Tibial nerve (tissue), 4 donors: ENCODE data around the gene LPIN2. TPM values are rescaled to one million over a fixed set of nuclear protein-coding genes. Genes with fewer than 3 reads are reported as not detected.
"Not testable (repeated sequence)": the region's sequence is repeated elsewhere in the genome, so short reads cannot be mapped to it uniquely, and the experiment has no call there.

Source experiments
- DNase-seq, 2 donors: peaks; one replicate each; pipeline ENCODE4 v3.0.0-alpha.2; 2019; ENCODE audit warnings: low spot score in 2 of 2
- H3K27ac ChIP-seq, 4 donors: fragments of 200-600 bp; sonication (generic) in 3 of 4; one replicate each; pipeline ENCODE4 v1.5.1; 2017 to 2019; ENCODE audit warnings: mild to moderate bottlenecking in 1 of 4
- H3K27me3 ChIP-seq, 2 donors: fragments of 200-600 bp; sonication (generic) in 1 of 2; one replicate each; pipeline versions ENCODE4 v1.5.1 to v1.6.0; 2017 to 2019
- H3K36me3 ChIP-seq, 3 donors: fragments of 200-600 bp; sonication (generic); one replicate each; pipeline ENCODE4 v1.5.1; 2018 to 2019
- H3K4me1 ChIP-seq, 4 donors: fragments of 200-600 bp; sonication (generic) in 3 of 4; one replicate each; pipeline ENCODE4 v1.5.1; 2017 to 2019
- H3K4me3 ChIP-seq, 4 donors: fragments of 200-600 bp; sonication (generic) in 3 of 4; one replicate each; pipeline ENCODE4 v1.5.1; 2017 to 2019; ENCODE audit warnings: mild to moderate bottlenecking in 1 of 4, moderate library complexity in 1 of 4
- H3K9me3 ChIP-seq, 4 donors: fragments of 200-600 bp; sonication (generic) in 3 of 4; one replicate each; pipeline ENCODE4 v1.5.1; 2017 to 2019
- CTCF ChIP-seq, 5 experiments: fragments of 200-600 bp in 3 of 5; fragments of 450-650 bp in 2 of 5; sonication (generic) in 3 of 5; IDR thresholded peaks; one replicate each; pipeline ENCODE4 v1.5.1; 2016 to 2019; ENCODE audit warnings: antibody characterized with exemption in 5 of 5, mild to moderate bottlenecking in 3 of 5, moderate library complexity in 2 of 5
- EP300 ChIP-seq, 2 donors: sonication (generic); formaldehyde crosslinking; IDR thresholded peaks; one replicate each; pipeline ENCODE4 v1.6.1; 2017; ENCODE audit warnings: antibody characterized with exemption in 2 of 2, mild to moderate bottlenecking in 1 of 2
- POLR2A ChIP-seq, 2 donors: fragments of 450-650 bp; IDR thresholded peaks; one replicate each; pipeline ENCODE4 v1.6.1; 2017; ENCODE audit warnings: antibody characterized with exemption in 2 of 2, mild to moderate bottlenecking in 2 of 2, moderate library complexity in 2 of 2
- WGBS, 2 donors: methylation state at CpG; one replicate each; pipeline ENCODE4 v1.1.5; 2018; 5-methylcytosine and 5-hydroxymethylcytosine counted together
- total RNA-seq, 4 donors: library from RNA; depleted of rRNA; stranded (reverse); fragments of >200 nt; gene quantifications; one replicate each; pipeline ENCODE4 v1.1.0, GENCODE V29; 2016

The LPIN2 gene
- total RNA-seq, 4 donors from 2014 or later: 22.7 to 29.3 (median 25.8) TPM

- Histone ChIP-seq H3K27me3 (no peaks in the 10 kb centered on the region), H3K9me3 (no peaks in the 10 kb centered on the region), H3K27ac (no peak overlapping the region), H3K36me3 (no peaks in the 10 kb centered on the region), H3K4me3 (no peak overlapping the region), H3K4me1 (peaks cover 0 to 25% (median 4%) of the 10 kb centered on the region in 4 donors)
- TF ChIP-seq EP300 (IDR thresholded peaks at IDR 0.05) (no peak), CTCF (IDR thresholded peaks at IDR 0.05) (no peak), POLR2A (IDR thresholded peaks at IDR 0.05) (no peak)
- 92% methylated on average over 2 of the region's 2 CpGs for WGBS, 2 donors
- no peak for DNase-seq
Measured at GRCh38 chr18:3025544-3025943, 12.6 kb upstream of the LPIN2 start.

GRCh38 chr18:3023603-3024002 lies 10.7 kb upstream of the LPIN2 start:
- 94 to 95% methylated on average over 2 to 5 of the region's 5 CpGs for WGBS, 2 donors
- not testable (repeated sequence) for H3K27ac ChIP-seq, H3K27me3 ChIP-seq, H3K9me3 ChIP-seq, H3K36me3 ChIP-seq, H3K4me3 ChIP-seq, DNase-seq
- peaks cover 0 to 13% (median 0%) of the 10 kb centered on the region in 4 donors for H3K4me1 ChIP-seq

GRCh38 chr18:3016585-3017297 lies 3.8 kb upstream of the LPIN2 start:
- H3K27ac ChIP-seq: peak overlapping the region in 3 of 4 donors; percentile 50 to 97 (median 87)
- H3K27me3 ChIP-seq: no peaks in the 10 kb centered on the region
- WGBS, 2 donors: 72 to 74% methylated on average over 3 of the region's 3 CpGs
- H3K9me3 ChIP-seq: no peaks in the 10 kb centered on the region
- H3K36me3 ChIP-seq: no peaks in the 10 kb centered on the region
- DNase-seq: peak in 1 of 2 donors; percentile 14
- no peak overlapping the region for H3K4me3 ChIP-seq
- peaks cover 0 to 39% (median 25%) of the 10 kb centered on the region in 4 donors for H3K4me1 ChIP-seq
- TF ChIP-seq EP300 (IDR thresholded peaks at IDR 0.05) (peak in 1 of 2 donors; percentile 56), CTCF (IDR thresholded peaks at IDR 0.05) (no peak), POLR2A (IDR thresholded peaks at IDR 0.05) (no peak)

- Histone ChIP-seq H3K4me1 (peaks cover 0 to 48% (median 31%) of the 10 kb centered on the region in 4 donors), H3K36me3 (no peaks in the 10 kb centered on the region), H3K4me3 (no peak overlapping the region), H3K27ac (peak overlapping the region in 3 of 4 donors; percentile 23 to 97 (median 87)), H3K9me3 (no peaks in the 10 kb centered on the region), H3K27me3 (no peaks in the 10 kb centered on the region)
- TF ChIP-seq POLR2A (IDR thresholded peaks at IDR 0.05) (no peak), CTCF (IDR thresholded peaks at IDR 0.05) (no peak), EP300 (IDR thresholded peaks at IDR 0.05) (no peak)
- WGBS, 2 donors: 87% methylated on average over 4 of the region's 4 CpGs
- DNase-seq: no peak
Measured at GRCh38 chr18:3015851-3016250, 2.9 kb upstream of the LPIN2 start.

- Histone ChIP-seq H3K4me1 (peaks cover 0 to 55% (median 32%) of the 10 kb centered on the region in 4 donors), H3K27me3 (no peaks in the 10 kb centered on the region), H3K27ac (peak overlapping the region; percentile 58 to 97 (median 82)), H3K36me3 (no peaks in the 10 kb centered on the region), H3K4me3 (no peak overlapping the region), H3K9me3 (no peaks in the 10 kb centered on the region)
- WGBS, 2 donors: 22 to 30% methylated on average over 4 of the region's 4 CpGs
- DNase-seq: peak in 1 of 2 donors; percentile 18
- TF ChIP-seq EP300 (IDR thresholded peaks at IDR 0.05): peak in 1 of 2 donors; percentile 56
- no peak for TF ChIP-seq CTCF (IDR thresholded peaks at IDR 0.05)
Measured at GRCh38 chr18:3015204-3015592, 2.3 kb upstream of the LPIN2 start.
